NCI-H1694 (cell line): ENCODE measurements around the gene COMTD1.
A peak's percentile ranks its signal among the peaks of the same experiment; 100 is the strongest.

Experiments
- DNase-seq: peaks from one replicate; lab custom pipeline; 2025; lab: John Stamatoyannopoulos, UW

Gene COMTD1

DNA sequence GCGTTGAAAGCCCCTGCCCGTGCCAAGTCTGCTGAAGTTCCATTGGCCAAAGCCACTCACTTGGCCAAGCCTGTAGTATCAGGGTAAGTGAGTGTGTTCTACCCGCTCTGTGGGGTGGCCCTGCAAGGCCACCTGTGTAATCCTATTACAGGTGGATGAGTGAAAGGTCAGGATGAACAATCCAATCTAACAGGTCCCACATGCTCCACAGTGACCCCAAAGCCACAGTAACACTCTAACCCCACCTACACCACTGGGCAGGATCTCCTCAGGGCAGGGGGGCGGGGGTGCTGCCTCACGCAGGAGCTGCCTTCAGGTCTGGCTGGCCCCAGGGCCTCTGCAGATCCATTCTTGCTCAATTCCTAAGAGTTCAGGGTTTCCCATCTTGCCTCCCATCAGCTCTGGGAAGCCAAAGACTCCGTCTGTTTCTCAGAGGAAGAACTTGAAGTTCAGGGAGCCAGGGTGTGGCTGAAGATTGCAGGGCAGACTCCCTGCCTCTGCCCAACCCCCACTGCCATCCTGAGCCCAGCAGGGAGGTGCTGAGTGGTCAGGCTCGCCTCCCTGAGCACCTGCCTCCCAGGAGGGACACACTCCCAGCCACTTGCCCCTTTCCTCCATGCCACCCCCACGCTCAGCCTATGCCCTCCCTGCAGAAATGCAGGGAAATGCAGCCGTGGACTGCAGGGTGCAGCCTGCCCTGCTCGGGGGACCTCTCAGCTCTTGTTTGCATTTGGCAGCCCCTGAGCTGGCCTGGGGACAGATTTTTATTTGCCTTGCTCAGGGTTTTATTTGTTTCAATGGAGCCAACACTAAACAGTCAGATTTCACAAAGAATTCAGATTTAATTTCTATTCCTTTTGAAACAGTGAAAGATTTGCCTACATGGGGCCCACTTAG, 9.8 kb upstream of the COMTD1 start:
- no peak for DNase-seq

DNA sequence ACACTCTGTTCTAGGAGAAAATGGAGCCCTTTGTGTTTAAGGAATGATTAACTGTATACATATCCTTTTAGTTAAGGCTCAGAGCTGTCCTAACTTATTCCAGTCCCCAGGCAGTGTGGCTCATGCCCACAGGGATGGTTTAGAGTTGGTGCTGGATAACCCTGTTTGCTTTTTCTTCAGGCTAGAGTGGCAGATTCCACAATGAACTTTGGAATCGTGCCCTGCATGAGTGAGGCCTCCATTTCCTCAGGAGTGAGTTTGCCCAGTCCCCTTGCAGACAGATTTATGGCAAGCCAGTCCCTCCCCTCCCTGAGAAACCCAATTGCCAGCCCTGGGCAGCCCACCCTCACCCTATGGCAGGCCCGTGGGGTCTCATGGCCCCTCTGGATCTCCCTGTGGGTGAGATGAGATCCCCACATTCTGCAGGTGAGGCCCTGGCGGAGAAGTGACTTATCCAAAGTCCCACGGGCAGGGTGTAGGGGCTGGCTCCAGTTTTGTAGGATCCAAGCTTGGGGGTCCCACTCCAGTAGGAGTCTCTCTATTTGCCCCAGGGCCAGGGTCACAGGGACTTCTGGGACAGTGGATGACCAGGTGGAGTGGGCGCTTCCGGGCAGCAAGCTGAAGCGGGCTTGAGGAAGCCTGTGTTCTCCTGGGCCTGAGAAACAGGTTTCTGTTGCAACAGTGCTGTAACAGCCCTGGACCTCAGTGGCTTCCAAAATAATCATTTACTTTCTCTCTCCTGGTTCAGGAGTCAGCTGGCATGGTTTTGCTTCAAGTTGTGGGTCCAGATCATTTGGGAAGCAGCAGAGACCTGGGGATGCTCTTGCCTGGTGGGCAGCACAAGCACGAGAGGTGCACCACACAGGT, 9.0 kb upstream of the COMTD1 start:
- no peak for DNase-seq

DNA sequence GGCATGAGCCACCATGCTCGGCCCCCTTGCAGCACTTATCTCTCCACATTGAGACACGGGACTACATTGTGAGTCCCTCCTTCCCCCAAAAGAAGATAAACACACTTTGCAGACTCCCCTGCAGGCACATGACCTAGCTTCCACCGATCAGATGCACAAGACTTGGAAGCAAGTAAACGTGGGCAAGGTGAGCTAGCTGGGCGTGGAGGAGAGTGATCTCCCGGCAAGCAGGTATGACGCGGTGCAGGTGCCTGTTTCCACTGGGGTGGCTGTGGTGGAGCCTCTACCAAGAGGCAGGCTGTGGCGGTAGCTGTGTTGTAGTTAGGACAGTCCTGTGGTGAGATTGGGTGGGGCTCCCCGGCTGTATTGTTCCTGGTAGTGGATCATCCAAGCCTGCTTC, 7.7 kb upstream of the COMTD1 start:
- no peak for DNase-seq

DNA sequence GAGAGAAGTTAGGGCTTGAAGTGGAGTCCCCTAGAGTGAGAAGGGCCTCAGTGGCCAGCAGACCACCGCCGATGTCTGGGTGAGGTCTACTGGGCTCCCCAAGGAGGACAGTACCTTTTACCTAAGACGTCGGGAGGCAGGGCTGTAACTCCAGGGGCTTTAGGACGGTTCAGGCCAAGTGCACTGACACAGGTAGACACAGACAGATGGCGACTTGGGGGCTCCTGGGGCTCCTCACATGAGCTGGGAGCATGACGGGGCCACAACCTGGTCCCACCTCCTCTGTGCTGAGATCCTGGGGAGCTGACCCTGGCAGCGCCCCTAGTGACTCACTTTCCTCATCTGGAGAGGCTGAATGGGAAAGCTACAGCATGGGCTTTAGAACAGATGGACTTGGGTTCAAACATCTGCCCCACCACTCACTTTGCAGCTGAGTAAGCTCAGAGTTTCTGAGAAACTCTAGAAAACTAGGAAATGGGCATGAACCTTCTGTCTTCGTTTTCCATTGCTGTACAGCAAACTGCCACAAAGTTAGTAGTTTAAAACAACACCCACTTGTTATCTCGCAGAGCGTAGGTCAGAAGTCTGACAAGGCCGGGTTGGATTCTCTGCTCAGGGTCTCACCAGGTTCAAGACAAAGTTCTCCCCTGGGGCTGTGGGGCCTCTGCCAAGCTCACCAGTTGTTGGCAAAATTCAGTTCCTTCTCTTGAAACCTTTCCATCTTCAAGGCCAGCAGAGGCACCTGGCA, 4.7 kb upstream of the COMTD1 start:
- DNase-seq: no peak

DNA sequence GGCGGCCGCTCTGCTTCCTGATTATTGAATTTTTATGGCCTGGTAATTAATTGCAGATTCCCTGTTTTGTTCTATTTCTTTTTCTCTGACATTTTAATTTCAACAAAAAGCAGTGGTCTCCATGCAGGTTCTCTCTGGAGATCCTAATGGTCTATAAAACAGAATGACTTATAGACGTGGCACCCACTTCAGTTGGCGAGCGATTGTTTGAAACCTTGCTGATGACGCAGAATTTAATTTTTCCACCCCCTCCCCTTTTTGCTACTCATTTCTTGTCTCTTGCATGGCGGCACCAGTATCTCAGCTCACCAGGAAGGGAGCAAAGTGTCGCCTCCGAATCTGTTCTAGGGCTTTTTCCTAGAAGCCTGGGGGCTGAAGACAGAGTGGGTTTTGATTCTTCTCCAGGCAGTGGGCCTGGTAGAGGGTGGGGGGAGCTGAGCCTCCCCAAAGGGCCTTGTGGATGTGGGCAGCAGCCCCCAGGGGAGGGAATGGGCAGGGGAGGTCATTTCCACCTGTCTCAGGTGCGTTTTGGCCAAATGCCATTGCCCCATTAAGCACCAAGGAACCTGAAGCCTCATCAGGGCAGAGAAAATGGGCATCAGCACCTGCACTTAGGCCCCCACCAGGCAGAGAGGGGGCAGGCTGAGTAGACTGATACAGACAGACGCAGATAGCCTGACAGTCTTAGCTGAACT, 3.5 kb upstream of the COMTD1 start:
- DNase-seq: no peak

DNA sequence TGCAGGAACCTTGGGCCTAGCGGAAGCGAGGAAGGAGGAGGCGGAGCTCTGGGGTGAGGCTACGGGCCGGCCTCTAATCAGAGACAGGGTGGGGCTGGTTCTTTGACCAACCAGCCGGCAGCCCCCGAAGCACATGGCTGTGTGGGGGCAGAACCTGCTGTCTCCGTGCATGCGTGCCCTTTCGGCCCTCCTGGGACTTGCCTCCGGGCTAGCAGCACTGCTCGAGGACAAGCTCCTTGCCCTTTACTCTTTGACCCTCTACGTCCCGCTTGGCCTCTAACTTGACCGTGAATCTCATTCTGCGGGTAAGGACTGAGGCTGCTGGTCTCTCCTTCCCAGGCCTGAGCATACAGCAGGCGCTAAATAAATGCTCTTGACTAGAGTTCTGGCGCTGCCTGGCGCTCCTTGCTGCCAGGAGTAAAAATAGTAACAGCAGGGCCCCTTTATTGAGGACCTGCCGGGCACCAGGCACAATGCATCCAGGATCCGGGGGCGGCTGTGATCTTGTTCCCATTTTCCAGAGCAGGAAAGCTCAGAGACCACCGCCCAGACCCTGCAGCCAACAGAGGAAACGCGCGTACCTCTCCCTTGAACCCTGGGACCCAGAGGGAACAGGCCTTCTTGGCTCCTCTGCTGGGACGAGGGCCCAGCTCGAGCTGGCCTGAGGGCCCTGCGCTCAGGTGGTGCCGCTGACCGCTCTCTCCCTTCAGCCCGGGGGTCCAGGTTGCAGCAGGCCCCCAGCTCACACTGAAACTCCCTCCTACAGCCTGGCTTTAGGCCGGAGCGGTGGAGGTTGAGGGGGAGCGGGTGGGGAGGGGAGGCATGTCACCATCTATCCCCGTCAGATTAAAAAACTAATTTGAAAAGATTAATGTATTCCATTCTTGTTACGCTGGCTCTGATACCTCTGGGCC, 2.7 kb upstream of the COMTD1 start:
- DNase-seq: no peak

DNA sequence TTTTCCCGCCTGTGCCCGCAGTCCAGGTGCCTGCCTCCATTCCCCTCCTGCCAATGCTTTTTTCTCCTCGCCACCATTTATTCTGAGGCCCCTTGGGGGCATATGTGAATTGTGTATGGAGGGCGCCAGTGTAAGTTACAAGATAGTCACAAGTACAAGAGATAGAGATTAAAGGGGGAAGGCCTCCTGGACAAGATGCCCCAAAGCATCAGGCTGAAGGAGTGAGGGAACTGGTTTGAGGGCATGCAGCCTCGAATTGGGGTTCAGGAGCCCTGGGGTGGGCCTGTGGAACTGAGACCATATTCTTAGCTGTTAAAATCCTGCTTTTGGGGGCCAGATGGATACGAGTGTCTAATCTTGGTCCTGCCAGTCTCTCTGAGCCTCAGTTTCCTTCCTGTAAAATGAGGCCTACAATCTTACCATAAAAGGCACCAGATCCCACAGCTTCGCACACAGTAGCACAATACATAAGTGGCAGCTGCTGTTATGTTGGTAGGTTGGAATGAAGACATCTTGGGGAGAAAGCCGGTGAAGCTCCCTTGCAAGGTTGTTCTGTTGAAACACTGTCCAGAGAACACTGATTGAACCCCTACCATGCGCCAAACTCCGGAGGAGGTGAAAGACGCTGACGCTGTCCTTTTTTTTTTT, 545 bp upstream of the COMTD1 start:
- no peak for DNase-seq

DNA sequence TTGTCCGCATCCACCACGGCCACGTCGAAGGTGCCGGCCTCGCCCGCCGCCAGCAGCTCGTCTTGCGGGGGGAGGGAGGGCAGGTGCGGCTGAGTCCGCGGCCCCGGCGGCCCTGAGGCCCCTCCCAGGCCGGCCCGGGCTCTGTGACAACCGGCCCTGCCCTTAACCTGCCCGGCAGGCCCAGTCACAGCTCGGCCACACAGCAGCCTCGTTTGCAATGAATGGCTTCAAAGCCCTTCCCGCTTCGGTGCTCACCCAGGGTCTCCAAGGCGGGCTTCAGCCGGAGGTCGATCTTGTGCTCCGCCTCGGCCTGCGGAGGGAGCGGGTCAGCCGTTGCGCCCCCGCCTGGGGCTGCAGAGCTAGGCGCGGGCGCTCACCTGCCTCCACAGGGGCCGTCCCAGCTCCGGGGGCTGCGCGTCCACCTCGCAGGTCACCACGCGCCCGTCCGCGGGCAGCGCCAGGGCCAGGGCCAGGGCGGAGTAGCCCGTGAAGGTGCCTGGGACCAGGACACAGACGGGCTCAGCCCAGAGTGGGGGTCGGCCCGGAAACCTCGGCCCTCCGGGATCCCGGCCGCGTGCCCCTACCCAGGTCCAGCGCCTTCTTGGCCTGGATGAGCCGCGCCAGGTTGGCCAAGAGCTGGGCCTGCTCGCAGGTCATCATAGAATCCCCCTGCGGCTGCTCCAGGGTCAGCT, 928 bp downstream of the COMTD1 start:
- DNase-seq: no peak

DNA sequence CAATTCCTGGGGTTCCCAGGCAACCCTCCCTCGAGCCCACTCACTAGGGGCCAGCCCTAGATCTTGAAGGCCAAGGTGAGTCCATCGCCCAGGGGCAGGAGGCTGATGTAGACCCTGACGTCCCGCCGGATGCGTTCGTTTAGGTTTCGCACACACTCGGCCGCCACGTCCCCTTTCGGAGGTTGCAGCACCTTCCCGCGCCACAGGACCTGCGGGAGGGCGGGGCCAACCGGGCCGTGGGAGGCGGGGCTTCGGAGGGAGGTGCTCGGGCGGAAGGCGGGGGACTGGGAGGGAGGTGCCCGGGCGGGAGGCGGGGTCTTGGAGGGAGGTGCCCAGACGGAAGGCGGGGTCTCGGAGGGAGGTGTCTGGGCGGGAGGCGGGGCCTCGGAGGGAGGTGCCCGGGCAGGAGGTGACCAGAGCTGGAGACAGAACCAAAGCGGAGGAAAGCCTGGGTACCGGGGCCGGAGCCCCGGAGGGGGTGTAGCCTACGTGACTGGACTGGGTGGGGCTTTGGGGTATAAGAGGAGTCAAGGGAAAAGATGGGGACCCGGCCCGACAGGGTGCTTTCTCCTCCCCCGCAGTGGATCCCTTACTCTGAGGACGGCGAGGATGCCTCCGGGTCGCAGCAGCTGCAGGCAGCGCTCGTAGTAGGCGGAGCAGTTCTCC, 1.6 kb downstream of the COMTD1 start:
- DNase-seq: no peak

DNA sequence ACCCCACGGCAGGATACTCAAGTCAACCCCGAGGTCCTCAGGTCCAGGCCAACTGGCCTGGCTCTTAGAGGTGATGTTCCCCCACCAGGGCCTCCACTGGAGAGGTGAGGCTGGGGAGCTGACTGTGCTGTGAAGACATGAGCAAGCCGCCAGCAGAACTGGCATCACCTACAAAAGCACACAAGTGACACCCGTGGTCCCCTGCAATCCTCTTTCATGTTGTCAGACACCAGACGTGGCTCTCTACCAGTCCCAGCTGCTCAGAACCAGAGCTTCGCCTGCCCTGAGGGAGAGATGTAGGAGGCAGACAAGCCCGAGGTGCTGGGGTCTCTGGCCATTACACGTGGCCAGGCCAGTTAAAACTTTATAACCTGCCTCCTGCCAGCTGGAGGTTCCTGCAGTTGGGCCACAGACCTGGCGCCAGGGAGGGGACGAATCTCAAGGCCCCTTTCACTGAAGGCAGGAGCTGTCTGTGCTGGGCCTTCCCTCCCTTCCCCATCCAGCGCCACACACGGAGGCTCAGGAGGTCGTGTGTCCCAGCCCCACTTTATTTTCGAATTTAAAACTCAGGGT, 2.2 kb downstream of the COMTD1 start:
- DNase-seq: no peak

DNA sequence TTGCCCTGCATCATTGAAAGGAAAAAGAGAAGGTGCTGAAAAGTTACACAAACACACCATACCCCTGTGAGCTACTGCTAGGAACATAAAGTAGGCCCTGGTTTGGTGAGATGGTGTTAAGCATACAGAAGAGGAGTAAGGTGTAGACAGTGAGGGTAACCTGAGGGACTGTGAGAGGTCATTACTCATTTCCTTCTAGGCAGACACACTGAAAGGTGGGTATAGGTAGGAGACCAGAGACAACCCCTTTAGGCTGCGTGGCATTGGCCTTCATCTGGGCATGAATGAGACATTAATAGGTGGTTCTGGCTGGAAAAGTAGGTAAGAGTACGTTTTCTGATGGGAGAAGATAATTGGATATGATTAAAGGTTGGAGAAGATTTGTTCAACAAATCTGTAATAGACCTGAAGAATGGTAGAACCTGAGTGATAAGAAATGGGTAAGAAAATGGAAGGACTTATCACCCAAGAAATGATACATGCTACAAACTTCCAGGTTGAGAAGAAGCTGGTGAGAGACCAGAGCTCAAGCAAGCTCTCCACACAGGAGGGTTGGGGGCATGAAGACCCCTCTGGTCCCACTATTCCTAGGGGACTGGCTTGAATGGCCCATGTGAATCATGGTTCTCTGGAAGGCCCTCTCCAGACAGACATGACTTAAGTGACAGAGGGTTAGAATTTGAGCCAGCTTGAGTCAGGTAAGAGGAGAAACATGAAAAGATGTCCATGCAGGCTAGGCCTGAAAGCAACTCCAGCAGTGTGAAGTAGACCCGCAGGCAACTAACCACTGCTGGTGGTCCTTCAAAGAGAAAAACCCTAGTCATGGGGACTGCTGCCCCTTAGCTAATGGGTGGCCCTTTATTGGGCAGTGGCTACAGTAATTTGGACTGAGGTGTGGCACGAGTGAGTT, 3.8 kb downstream of the COMTD1 start:
- DNase-seq: no peak

DNA sequence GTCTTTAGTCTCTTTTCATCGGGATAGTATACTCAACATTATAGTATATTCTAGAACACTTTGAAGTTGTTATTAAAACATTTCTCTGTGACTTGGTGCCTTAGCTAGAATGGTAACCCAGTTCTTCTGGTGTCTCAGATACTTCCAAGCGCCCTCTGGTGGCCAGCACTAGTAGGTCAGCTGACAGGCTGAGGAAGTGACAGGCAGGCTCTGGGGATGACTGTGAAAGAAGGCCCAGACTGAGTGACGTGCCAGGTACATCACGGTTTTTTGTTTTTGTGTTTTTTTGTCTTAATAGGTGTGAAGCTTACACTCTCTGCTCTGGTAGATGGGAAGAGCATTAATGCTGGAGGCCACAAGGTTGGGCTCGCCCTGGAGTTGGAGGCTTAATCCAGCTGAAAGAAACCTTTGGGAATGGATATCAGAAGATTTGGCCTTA, 5.1 kb downstream of the COMTD1 start:
- peak; percentile 74 for DNase-seq

DNA sequence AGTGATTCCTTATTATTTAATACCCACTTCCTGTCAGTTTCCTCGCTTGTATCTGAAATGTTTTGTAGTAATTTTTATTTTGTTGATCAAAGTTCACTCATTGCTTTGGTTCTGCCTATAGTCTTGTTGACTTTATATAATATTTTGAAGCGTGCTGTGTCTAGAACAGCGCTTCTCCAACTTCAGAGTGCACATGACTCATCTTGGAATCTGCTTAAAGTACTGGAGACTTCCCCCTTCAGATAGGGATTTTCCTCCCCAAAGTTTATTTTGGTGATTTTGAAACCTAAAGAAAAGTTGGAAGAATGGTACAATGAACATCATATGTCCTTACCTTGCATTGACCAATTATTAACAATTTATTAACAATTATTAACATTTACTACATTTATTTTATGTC, 5.8 kb downstream of the COMTD1 start:
- DNase-seq: no peak

DNA sequence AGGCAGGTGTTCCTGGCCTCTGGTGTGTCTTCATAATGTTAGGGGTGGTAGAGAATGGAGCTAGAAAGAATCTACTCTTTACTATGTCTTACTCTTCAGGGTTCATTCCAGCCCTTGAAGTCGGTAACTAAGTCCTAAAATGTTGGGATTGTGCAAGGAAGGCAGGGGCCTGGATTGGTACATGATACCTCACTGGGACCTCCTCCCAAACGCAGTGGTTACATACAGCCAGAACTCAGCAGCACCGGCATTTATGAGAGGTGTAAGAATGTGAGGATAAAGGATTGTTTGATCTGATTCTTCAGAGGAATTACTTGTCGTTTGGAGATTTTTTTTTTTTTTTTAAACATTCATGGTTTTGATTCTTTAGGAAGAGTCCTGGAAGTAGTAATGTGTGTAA, 6.9 kb downstream of the COMTD1 start:
- no peak for DNase-seq

DNA sequence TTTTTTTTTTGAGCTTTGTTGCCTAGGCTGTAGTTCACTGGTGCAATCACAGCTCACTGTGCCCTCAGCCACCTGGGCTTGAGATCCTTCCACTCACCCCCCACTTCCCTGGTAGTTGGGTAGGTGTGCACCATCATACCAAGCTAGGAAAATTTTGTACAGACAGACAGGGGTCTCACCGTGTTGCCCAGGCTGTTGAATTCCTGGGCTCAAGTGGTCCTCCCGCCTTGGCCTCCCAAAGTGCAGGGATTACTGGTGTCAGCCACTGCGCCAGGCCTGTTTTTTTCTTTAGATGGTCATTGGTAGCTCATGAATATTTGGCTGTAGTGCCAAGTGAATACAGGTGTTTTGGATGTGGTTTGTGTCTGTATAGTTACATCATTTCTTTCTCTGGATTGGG, 7.5 kb downstream of the COMTD1 start:
- no peak for DNase-seq

DNA sequence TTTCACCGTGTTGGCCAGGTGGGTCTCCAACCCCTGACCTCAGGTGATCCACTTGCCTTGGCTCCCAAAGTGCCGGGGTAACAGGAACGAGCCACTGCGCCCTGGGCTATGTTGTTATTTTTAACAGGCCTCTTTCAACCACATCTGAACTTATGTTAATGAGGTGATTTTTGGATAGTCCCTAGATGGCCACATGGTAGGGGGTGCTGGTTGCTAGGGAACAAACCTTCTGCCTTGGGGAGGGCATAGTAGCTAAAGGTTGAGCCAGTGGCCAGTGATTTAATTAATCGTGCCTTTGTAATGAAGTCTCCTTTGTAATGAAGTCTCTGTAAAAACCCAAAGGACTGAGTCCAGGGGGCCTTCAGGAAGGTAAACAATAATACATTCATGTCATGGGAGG, 9.1 kb downstream of the COMTD1 start:
- no peak for DNase-seq

DNA sequence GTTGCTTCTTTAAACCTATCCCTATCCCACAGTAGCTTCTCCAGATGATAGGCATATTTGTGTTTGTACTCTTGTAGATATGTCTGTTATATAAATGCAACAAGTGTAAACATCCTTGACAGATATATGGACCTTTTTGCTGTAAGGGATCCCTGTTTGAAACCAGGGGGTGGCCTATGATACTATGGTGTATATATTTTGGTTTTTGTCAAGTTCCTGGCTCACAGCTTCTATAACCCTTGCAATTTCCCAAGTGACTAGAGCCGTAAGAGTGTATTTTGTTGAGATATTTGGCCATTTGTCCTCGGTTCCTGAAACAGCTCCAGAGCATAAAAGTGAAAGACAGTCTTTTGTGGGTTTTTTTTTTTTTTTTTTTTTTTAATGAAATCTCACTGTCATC, 9.7 kb downstream of the COMTD1 start:
- DNase-seq: no peak

DNA sequence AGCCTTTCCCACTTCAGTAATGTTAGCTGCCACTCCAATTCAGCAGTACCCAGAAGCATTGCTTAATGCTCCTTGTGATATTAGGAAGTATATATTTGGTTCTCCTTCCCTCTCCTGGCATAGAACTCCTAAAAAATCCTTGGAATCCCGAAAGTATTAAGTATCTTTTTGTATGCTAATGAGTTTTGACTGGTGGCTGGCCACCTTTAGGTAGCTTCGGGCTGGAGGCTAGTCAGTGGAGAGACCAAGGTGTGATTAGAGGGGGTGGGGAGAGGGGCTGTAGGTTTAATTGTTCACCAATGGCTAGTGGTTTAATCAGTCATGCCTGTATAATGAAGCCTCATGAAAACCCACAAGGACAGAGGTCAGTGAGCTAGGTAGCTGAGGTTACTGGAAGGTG, 12.2 kb downstream of the COMTD1 start:
- DNase-seq: no peak
